Measurements from ENCODE around the gene RABGAP1. TPM values are rescaled to one million over a fixed set of nuclear protein-coding genes. Genes with fewer than 3 reads are reported as not detected.
A peak's percentile ranks its signal among the peaks of the same experiment; 100 is the strongest.

RABGAP1 gene
- polyA plus RNA-seq, 4 donors, result 57.6 to 69.7 (median 64.0) TPM

GRCh38 chr9:123073441-123073840, 132.6 kb downstream of the RABGAP1 start:
- no peak for DNase-seq (ENCODE audit: low read depth in 4 of 4, low spot score in 3 of 4)

- DNase-seq (ENCODE audit: low read depth in 4 of 4, low spot score in 3 of 4), result no peak
These were observed 133.2 kb downstream of the RABGAP1 start for GRCh38 chr9:123073991-123074422.

GRCh38 chr9:123074628-123075027, 133.8 kb downstream of the RABGAP1 start:
- DNase-seq (ENCODE audit: low read depth in 4 of 4, low spot score in 3 of 4), result no peak

- DNase-seq (ENCODE audit: low read depth in 4 of 4, low spot score in 3 of 4), result no peak
These were observed 139.6 kb downstream of the RABGAP1 start for GRCh38 chr9:123080444-123080843.

GRCh38 chr9:123081824-123082223, 141.0 kb downstream of the RABGAP1 start:
- peak in 3 of 4 donors; percentile 20 to 30 (median 22) for DNase-seq (ENCODE audit: low read depth in 4 of 4, low spot score in 3 of 4)

- DNase-seq (ENCODE audit: low read depth in 4 of 4, low spot score in 3 of 4), result no peak
These were observed 142.9 kb downstream of the RABGAP1 start for GRCh38 chr9:123083680-123084079.

GRCh38 chr9:123084256-123084655, 143.4 kb downstream of the RABGAP1 start:
- DNase-seq (ENCODE audit: low read depth in 4 of 4, low spot score in 3 of 4), result no peak

- DNase-seq (ENCODE audit: low read depth in 4 of 4, low spot score in 3 of 4), result no peak
These were observed 145.1 kb downstream of the RABGAP1 start for GRCh38 chr9:123085916-123086315.

GRCh38 chr9:123087359-123087888, 146.6 kb downstream of the RABGAP1 start:
- no peak for DNase-seq (ENCODE audit: low read depth in 4 of 4, low spot score in 3 of 4)

- DNase-seq (ENCODE audit: low read depth in 4 of 4, low spot score in 3 of 4), result no peak
These were observed 148.2 kb downstream of the RABGAP1 start for GRCh38 chr9:123089040-123089439.

GRCh38 chr9:123089790-123090189, 149.0 kb downstream of the RABGAP1 start:
- DNase-seq (ENCODE audit: low read depth in 4 of 4, low spot score in 3 of 4), result no peak

- no peak for DNase-seq (ENCODE audit: low read depth in 4 of 4, low spot score in 3 of 4)
These were observed 149.5 kb downstream of the RABGAP1 start for GRCh38 chr9:123090198-123090896.

GRCh38 chr9:123090956-123091355, 150.1 kb downstream of the RABGAP1 start:
- DNase-seq (ENCODE audit: low read depth in 4 of 4, low spot score in 3 of 4), result no peak

GRCh38 chr9:123091459-123091858, 150.6 kb downstream of the RABGAP1 start:
- no peak for DNase-seq (ENCODE audit: low read depth in 4 of 4, low spot score in 3 of 4)

- no peak for DNase-seq (ENCODE audit: low read depth in 4 of 4, low spot score in 3 of 4)
These were observed 152.3 kb downstream of the RABGAP1 start for GRCh38 chr9:123093141-123093540.

- DNase-seq (ENCODE audit: low read depth in 4 of 4, low spot score in 3 of 4), result no peak
These were observed 156.2 kb downstream of the RABGAP1 start for GRCh38 chr9:123096987-123097386.

- no peak for DNase-seq (ENCODE audit: low read depth in 4 of 4, low spot score in 3 of 4)
These were observed 156.7 kb downstream of the RABGAP1 start for GRCh38 chr9:123097430-123098095.

- no peak for DNase-seq (ENCODE audit: low read depth in 4 of 4, low spot score in 3 of 4)
These were observed 157.3 kb downstream of the RABGAP1 start for GRCh38 chr9:123098096-123098459.

GRCh38 chr9:123099042-123099441, 158.2 kb downstream of the RABGAP1 start:
- no peak for DNase-seq (ENCODE audit: low read depth in 4 of 4, low spot score in 3 of 4)

- DNase-seq (ENCODE audit: low read depth in 4 of 4, low spot score in 3 of 4), result no peak
These were observed 158.7 kb downstream of the RABGAP1 start for GRCh38 chr9:123099548-123099947.

- DNase-seq (ENCODE audit: low read depth in 4 of 4, low spot score in 3 of 4), result no peak
These were observed 161.7 kb downstream of the RABGAP1 start for GRCh38 chr9:123102375-123103113.

Measured in right renal pelvis (tissue), 4 donors.